HG02610 (cell line): Measurements from ENCODE around the gene PDZD2.
"Not testable (repeated sequence)": the region's sequence is repeated elsewhere in the genome, so short reads cannot be mapped to it uniquely, and the experiment has no call there.

Experiments used
- ATAC-seq: cut with Tn5 transposase; IDR thresholded peaks from one replicate; pipeline ENCODE4 v1.9.1; 2021; ENCODE audit warnings: mild to moderate bottlenecking, moderate library complexity; ENCODE audit not compliant: unreplicated experiment

PDZD2 gene

GRCh38 chr5:31995714-31996113 is 356.8 kb downstream of the PDZD2 start:
- no peak for ATAC-seq

DNA sequence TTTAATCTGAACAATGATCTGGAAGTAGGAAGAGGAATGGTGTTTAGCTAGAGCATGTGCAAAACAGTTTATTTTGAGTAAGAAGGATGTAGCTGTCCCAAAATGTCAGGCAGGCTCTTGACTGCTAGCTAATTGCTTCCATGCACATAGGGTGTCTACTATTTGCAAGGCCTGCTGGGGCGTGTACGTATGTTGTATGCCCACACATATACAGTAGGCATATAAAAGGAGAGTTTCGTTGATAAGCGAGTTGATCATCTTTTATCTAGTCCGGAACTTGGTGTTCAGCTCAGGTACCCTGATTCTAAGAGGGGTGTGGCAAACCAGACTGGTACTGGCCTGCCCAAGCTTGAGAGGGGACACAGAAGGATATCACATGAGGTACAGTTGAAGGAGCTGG is 358.0 kb downstream of the PDZD2 start:
- ATAC-seq: no peak

DNA sequence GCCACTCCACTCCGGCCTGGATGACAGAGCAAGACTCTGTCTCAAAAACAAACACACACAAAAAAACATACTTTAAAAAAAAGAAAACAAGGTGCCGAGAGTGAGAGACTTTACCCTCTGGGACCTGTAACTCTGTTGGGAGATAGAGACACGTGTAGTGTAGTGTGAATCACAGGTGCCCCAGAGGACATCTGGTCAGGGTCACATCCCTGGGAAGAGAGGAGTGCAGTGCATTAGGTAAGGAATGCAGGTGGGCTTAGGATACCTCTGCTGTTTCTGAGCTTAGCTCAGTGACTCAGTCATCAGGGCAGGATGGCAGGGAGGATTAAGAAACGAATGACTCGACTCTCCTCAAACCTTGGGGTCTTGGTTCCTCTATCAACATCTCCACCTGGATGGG is 360.5 kb downstream of the PDZD2 start:
- no peak for ATAC-seq

DNA sequence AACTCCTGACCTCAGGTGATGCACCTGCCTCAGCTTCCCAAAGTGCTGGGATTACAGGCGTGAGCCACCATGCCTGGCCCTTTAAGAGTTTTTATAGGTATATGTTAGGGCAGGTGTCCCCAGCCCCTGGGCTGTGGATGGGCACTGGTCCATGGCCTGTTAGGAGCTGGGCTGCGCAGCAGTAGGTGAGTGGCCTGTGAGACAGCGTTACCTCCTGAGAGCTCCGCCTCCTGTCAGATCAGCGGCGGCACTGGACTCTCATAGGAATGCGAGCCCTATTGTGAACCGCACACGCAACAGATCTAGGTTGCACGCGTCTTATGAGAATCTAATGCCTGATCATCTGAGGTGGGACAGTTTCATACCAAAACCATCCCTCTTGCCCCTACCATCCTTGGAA is 361.8 kb downstream of the PDZD2 start:
- ATAC-seq: no peak

DNA sequence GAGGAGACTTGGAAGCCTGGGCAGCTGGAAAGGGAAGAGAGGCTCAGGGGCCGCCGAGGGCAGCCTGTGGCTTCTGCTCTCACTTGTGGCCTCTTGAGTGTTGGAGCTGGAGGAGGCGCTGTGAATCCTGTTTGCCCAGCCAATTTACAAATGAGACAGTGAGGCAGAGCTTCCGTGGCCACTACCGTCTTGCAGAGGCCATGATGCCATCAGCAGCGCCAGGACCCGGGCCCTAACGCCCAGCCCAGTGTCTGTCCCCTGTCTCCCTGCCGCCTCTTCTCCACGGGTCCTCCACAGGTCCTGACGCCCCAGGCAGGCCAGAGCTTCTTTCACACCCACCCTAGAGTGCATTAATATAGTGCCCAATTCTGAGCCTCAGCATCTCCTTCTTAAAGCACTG is 362.4 kb downstream of the PDZD2 start:
- ATAC-seq: no peak

- ATAC-seq: no peak
Observed at GRCh38 chr5:32001707-32002106, 362.8 kb downstream of the PDZD2 start.

DNA sequence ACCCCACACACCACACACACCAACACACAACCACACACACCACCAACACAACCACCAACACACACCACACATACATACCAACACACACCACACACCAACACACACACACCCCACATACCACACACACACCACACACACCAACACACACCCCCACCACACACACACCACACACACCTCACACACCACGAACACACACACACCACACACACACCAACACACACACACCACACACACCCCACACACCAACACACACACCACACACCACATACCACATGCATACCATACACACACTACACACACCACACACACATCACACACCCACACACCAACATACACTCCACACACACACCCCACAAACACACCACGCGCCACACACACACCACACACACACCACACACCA is 363.8 kb downstream of the PDZD2 start:
- no peak for ATAC-seq

DNA sequence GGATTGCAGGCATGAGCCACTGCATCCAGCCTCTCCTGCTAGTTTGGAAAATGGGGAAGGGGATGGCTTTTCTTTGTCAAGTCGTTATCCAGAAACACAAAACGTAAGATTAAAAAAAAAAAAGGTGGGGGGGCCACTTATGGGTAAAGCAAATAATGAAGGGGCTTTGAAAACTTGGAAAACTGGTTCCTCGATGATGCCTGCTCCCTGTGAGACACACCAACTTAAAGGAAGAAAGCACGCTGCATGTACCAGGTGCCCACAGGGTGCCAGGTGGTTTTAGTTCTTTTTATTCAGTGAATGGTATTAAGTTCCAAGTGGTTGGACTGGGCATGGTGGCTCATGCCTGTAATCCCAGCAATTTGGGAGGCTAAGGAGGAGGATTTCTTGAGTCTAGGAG is 365.1 kb downstream of the PDZD2 start:
- no peak for ATAC-seq

- no peak for ATAC-seq
Observed at GRCh38 chr5:32004404-32004803, 365.5 kb downstream of the PDZD2 start.

- ATAC-seq: no peak
Observed at GRCh38 chr5:32008746-32009145, 369.8 kb downstream of the PDZD2 start.

- ATAC-seq: no peak
Observed at GRCh38 chr5:32013658-32014057, 374.7 kb downstream of the PDZD2 start.

GRCh38 chr5:32014096-32014745 is 375.3 kb downstream of the PDZD2 start:
- ATAC-seq: no peak

DNA sequence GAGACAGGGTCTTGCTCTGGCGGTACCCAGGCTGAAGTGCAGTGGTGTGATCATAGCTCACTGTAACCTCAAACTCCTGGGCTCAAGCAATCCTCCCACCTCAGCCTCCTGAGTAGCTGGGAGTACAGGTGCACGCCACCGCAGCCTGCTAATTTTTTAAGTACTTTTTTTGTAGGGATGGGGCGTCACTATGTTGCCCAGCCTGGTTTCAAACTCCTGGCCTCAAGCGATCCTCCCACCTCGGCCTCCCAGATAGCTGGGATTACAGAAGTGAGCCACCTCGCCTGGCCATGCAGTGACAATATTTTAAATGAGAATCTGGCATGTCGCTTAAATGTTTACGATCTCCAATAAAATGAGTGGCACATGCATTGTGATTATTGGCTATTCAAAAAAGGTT is 376.3 kb downstream of the PDZD2 start:
- not testable (repeated sequence) for ATAC-seq

GRCh38 chr5:32017692-32018367 is 378.9 kb downstream of the PDZD2 start:
- no peak for ATAC-seq

GRCh38 chr5:32018476-32019436 is 379.8 kb downstream of the PDZD2 start:
- ATAC-seq: no peak

DNA sequence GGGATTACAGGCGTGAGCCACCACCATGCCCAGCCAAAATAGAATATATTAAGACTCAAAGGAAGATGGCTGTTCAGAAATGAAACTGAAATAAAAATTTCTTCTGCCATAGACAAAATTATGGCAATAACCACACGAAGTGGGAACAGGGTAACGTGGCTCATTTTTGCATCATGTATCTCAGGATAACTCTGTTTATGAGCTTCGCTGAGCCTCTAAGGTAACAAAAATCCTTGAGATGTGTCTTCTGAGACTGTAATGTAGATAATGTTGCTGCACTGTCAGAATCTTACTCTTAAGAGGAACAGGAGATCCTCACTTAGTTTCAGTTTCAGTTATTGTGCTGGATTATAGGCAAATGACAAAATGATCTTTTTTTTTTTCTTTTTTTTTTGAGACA is 381.3 kb downstream of the PDZD2 start:
- ATAC-seq: peak; percentile 90

- ATAC-seq: no peak
Observed at GRCh38 chr5:32020946-32021345, 382.0 kb downstream of the PDZD2 start.

DNA sequence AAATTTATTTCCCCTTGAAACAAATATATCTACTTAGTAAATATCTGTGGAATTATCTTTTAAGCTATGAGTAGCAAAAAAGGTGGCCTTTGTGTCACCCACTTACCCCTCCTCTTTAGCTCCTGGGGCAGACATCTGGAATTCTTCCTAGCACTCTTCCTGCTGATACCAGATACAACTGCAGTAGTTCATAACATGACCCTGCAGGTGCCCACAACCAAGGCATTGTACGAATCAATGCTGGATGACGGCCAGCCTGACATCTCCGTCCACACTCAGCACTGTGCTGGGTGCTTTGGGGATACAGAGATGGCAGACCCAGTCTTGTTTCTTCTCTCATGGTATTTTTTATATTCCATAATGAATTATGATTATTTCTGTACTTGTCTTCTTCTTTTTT is 382.8 kb downstream of the PDZD2 start:
- ATAC-seq: no peak

DNA sequence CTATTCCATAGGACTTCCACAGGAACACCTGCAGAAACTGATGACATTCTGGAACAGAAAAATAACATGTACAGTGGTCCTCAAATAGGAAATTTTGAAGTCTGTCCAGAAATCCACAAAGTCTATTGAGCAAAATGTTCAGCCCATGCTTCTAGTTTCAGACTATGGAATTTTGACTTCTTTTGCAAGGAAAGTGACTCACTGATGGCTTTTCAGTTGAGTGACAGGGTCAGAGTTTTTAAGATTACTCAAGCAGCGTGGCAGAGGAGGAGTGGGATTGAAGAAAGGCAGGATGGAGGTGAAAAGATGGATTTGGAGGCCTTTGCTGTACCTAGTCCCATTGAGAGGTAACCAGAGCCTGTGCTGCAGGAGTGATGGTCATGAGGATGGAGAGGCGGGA is 383.7 kb downstream of the PDZD2 start:
- no peak for ATAC-seq

GRCh38 chr5:32023816-32024215 is 384.9 kb downstream of the PDZD2 start:
- ATAC-seq: no peak

DNA sequence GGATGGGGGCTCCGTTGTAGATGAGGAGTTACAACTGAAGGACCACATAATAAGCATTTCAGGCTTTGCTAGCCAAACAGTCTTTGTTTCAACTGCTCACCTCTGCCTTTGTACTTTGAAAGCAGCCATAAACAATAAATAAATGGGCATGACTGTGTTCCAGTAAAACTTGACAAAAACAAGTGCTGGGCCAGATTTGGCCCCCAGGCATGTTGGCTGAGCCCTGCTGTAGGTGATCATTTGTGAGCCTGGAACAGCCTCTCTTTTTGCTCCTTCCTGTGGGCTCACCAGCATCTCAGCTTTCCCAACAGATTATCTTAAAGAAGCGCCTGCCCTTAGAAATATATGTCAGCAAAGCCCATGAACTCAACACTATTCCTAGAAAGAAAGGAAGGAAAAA is 385.8 kb downstream of the PDZD2 start:
- no peak for ATAC-seq
